NCI-H128 (cell line): Measurements from ENCODE around the gene LDAH.

Experiments used
- DNase-seq: peaks from one replicate; lab custom pipeline; 2025; ENCODE audit not compliant: unreplicated experiment; lab: John Stamatoyannopoulos, UW

LDAH gene

DNA sequence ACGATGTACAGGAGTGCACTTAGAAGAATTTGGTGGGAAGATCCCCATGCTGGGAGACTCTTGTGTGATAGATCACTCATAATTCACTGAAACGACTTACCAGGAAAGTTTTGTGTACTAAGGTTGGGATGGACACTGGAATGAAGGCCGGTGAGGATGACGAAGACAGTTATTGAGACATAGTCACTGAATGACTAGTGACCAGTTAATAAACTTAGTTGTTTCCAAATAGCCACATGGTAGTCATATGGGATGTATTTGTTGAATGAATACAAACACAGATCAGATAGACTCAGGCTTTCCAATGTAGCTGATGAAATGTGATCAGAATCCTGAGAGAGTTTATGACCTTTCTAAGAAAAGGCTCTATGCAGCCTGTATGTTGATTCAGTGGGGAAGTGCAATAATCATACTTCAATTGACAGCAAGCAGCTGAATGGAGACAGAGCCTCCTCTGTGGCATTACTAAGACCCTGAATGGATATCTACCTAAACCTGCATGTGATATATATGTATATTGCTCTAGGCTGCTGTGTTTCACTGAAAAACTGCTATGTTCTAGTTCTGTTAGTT, 135.6 kb downstream of the LDAH start:
- no peak for DNase-seq

DNA sequence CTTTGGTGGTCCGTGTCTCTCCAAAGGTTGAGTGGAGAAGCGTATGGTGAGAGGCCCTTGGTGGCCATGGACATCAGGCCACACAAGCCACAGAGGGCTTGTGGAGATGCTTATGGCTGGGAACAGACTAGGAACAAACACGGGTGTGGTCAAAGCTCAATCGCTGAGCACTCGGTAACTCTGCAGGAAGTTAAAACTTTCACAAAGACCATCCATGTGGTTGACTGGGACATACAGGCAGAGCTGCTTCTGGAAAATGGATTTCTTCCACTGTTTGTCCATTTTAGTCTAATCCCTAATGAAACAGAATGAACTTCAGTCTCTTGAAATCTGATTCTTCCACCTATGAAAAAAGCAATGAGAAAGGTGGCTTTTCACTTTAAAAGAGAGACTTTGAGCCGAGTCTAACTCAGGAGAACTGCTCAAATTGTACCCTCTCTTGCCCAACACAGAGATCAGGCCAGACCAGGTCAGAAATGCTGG, 138.3 kb downstream of the LDAH start:
- DNase-seq: no peak

DNA sequence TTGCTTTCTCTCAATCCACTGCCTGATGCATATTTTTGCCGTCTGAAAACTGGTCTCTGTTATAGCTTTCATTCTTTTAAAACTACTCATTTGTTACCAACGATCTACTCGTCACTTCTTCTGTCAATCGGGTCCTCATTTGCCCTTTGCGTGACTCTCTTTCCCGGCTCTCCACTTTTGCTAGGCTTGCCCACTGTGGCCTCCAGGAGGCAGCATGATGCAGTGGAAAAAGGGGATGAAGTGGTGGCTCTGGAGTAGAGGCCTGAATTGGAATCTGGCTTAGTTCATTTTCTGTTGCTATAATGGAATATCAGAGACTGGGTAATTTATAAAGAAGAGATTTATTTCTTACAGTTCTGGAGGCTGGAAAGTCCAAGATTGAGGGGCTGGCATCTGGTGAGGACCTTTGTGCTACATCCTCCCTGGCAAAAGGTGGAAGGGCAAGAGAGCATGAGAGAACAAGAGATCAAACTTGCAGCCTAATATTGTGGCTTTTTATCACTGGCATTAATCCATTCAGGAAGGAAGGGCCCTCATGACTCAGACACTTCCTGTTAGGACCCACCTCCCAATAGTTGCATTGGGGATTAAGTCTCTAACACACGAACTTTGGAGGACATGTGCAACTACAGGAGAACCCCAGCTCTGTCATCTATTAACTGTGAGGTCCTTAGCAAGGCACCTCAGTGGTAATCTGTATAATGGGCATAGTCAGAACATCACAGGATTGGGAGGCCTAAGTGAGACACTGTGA, 140.6 kb downstream of the LDAH start:
- no peak for DNase-seq

DNA sequence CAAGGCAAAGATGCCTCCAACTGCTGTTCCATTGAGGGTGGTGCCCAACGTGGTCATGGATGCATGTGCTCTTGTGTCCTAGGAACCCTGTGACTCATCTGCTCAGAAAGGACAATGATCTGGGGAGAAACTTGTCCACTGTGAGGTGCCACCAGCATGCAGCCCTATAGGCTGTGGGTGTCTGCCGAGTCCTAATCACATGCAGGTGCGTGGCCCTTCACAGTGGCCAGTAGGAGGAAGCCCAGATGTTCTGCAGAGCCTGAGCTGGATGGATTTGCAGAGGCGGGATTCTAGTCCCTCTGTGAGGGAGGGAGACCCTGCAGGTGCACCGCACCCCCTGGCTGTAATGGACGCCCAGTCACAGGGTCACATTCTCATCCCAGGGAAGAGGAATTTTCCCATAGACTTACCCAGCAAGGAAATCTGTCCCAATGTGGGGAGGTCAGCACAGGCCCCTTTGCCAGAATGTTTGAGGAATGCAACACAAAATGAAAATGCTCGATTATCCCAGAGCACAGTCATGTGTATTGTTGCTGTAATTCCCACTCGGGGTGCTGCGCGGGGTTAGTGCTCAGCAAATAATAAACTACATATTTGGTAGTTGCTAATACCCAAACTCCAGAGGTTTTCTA, 142.0 kb downstream of the LDAH start:
- no peak for DNase-seq

DNA sequence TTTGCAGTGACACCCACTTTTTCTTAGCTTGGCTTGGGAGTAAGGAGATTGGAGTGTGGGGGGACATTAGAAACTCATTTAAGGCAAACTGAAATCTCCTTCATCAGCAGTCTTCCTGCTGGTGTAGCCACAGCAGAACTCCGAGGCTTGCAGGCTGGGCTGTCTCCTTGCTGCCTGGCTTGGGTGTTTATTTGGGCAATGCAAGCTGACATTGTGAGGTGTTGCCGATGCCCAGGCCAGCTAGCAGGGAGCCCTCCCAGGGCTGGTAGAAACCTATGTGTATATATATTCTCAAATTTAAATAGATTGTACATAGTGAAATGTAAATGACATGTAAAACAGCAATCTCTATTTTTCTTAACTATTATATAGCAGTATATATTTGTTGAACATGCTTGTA, 144.1 kb downstream of the LDAH start:
- no peak for DNase-seq

DNA sequence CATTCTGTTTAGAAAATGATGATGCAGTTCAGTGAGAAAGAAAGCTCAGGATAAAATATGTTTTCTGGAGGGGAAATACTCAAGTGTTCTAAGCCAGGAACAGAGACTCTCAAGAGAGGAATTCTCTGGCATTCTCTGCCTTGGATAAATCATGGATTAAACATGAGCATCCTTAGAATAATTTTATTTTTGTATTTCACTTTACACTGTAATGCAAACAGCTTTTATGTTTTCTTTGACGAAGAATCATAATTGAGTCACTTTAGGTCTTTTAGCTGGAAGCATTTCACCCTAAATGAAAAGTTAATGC, 144.9 kb downstream of the LDAH start:
- no peak for DNase-seq

DNA sequence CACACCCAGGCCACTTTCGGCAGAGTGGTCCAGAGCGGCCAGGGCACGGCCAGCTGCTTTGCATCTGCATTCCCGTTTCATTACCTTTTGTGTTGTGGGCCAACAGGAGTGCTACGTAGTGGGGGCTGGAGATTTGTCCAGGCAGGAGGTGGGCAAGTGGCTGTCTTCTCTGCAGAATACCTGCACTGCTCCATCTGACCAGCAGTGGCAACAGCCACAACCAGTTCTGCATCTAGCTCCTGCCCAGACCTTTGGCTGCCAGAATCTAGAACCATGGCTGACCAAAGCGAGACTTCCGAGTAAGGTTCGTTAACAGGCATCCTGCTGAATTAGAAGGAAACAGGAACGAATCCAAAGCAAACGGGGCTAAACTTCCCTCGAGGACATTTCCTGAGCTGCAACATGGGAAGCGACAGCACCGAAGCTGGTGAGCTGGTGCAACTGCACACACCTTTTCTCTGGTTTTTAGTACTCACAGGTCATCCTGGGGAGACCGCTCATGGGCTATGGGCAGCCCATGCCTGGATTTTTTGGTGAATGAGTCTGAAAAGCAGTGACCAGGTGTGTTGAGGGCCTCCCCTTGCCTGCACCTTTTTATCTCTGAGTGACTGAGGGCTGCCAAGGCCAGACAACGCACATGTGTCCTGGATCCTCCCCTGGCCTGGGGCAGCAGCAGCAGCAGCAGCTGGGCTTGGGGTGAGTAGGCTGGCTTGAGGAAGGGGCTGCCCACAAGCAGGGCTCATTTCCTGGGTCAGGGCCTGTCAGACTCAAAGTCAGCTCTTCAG, 145.4 kb downstream of the LDAH start:
- DNase-seq: no peak

DNA sequence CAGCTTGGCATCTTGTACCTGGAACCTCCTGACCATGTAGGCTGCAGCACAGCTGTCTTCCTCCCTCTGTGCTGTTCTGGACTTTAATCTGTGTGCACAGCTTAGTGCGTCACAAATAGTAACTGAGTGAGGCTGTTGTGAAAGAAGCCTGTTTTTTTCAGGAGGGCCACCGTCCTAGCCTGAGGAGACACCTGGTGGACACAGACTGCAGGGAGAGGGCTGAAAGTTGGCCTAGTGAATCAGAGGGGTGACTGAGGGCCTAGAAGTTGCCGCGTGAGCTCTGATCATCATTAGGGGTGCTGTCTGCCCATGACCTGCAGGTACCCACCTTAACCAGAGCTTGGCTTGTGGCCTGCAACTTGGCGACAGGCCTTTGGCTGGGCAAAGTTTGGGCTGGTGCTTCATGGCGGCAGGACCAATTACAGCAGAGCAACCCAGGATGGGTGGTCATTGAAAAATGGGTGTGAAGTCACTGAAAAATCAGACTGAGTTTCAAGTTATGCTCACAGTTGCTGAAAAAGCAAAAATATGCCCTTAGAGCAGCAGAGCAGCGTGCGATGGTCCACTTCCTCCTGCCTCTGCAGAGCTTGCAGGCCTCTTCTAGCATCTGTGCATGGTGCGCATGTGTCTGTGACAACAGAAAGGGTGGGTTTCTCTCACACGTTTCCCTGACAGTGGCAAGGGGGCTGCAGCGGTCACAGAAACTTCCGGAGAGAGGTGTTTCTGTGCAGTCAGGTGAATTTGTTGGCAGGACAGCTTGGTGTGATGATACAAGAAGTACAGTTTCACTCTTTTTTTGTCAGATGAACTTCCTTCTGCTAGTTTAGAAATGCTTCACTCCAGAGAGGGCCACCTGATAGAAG, 146.3 kb downstream of the LDAH start:
- DNase-seq: no peak

DNA sequence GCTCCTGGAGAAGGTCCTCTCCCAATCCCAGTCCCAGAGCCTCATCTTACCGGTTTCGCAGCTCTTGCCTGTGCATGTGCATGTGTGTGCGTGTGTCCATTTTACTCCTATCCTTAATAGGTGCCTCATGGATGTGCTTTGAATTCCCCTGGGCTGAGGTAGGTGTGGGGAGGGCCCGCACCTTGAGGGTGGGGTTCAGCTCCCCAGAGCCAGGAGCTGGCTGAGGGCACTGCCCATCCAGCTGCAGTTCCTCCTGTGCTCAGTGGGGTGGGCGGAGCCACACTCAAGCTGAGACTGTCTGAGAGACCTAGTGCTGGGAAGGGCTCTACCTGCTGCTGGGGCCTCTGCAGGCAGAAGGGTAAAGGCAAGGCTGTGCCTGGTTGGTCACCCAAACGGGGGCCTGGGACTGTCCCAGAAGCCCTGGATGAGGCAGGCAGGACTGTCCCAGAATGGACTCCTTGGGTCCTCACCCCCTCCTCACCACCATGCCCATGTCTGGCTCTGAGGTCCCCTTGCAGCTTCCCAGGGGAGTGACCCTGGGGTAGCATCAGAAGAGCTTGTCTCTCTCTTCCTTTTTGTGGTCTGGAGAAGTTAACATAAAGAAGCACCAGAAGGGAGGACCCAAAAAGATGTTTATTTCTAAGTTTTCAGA, 147.1 kb downstream of the LDAH start:
- DNase-seq: no peak

DNA sequence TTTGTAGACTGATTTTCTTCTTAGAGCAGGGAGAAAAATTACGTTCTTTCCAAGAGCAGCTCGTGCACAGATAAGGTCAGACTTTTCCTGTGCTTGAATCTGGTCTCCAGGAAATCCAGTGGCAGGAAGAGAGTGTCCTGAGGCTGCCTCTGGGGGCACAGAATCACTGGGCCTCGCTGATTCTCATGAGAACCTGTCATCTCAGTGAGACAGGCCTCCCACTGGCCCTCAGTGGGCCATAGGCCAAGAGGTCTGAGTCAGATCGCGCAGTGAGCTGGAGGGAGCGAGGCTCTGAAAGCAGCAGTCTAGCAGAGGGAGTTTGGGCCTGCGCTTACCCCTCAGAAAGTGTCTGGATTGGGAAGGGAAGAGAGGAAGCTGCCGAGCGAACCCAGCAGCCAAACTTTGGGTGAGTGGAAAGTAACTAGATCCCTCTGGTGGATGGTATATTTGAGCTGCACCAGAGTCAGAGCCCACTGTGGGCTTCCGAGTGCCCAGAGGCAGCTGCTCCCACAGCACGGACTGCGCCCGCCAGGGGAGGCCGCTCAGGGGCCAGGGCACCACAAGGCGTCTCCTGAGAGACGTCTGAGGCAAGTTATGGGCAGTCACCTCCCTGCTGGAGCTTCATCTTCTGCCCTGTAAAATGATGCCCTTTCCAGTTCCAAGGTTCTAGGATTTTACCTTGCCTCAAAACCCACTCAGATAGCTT, 147.8 kb downstream of the LDAH start:
- DNase-seq: no peak

DNA sequence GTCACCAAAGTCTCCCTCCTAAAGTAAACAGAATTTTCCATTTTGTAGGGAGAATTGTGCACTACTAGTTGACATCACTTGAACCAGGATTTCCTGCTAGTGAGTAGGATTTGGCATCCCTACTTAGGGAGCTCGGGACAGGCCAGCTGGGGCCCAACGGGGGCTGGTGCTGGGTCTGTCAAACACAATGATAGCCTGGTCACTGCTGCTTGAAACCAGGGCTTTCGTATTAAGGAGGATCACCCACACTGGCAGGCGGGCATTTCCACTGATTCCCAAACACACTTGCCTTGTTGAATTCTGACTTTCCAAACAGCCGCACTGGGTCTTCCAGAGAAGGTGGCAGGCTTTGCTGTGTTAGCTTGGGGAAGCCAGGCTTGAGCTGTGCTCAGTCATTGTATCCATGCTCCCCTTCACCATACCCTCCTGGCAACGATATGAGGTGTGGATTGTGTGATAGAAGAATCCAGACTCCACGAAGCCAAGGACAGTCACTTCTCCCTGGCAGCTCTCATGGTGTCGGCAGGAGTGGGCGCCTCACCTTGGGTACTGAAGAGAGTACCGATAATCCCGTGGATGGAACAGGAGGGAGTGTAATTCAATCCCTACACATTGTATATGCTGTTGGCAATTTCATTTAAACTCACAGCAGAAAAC, 148.5 kb downstream of the LDAH start:
- no peak for DNase-seq

DNA sequence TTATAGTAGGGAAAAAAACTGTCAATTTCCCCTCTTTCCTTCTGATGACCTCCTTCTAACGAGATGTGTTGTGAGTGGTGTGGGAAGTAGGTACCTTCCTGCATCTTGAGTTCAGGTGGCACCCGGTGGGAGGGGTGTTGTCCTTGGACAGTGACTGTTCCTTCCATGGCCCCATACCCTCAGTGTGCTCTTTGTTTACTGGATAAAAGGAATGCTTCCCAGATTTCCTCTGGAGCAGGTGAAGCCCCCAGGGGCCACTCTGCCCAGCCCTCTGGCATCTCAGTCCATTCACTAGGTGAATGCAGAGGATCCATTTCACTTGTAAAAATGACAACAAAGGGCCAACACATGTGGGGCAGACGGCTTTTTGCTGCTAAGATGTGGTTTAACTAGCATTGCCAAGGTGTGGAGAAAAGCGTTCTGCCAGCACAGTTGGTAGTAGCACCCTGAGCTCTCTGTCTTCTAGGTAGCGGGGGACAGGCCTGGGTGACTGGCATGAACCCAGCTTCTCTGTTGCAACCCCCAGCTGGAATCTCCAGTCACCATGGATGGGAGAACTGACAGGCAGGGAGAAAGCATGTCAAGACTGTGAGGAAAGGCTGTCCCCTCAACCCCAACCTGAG, 149.1 kb downstream of the LDAH start:
- DNase-seq: no peak

DNA sequence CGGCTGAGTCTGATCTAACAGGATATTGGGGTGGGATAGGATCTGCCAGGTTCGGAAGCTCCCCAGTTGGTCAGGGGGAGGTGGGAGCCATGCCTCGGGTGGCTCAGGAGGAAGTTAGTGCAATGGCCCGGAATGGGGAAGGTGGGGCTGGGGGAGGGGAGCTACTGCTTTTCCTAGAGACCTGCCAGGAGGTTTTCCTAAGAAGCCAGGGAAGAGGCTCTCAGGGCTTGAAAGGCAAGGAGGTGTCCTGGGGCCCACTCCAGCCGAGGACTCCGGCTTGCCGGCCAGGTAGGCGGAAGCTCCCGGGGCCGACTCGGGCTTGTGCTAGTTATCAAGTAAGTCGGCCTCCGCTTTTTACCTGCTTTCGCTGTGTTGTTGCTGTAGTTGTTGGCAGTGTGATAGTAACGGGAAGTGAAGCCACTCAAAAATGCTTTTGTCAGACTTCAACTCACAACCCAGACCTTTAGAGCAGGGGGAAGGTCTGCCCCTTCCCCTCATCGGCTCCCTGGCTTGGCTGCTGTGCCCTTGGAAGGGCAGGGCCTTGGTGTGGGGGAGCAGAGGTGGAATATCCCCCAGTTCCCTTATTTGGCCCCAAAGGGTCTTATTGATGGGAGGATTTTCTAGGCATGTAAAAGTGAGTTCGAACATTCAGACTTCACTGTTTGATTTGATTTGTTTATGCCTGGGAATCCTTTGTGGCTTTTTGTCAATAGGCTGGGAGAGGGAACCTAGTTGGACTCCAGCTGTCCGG, 150.5 kb downstream of the LDAH start:
- DNase-seq: no peak

DNA sequence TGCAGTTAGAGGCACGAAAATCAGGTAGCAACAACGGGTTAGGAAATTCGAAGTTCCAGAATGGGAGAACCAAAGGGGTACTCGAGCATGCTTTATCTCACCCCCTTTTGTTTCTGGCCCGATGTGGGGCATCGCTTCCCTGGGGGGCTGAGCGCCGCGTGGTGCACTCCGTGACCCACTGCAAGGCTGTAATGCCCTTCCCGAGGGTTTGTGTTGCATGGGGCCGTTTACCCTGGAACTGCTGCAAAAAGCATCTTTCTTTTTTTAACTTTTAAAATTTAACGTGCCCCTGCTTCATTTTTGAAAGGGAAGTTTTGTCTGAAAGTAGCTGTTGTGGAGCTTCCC, 151.2 kb downstream of the LDAH start:
- no peak for DNase-seq

DNA sequence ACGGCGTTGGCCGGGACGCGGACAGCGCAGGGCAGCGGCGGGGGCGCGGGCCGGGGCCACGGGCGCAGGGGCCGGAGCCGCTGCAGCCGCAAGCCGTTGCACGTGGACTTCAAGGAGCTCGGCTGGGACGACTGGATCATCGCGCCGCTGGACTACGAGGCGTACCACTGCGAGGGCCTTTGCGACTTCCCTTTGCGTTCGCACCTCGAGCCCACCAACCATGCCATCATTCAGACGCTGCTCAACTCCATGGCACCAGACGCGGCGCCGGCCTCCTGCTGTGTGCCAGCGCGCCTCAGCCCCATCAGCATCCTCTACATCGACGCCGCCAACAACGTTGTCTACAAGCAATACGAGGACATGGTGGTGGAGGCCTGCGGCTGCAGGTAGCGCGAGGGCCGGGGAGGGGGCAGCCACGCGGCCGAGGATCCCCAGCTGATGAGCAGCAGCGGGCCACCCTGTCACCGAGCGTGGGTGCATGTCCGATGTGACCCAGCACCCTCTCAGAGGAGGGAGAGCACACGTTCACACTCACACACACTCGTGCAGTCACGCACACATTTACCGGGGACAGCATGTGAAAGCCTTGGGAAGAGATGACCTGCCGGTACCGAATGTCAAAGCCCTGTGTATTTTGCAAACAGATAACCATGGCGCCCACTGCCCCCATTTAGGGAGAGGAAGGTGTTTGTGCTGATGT, 151.7 kb downstream of the LDAH start:
- no peak for DNase-seq

DNA sequence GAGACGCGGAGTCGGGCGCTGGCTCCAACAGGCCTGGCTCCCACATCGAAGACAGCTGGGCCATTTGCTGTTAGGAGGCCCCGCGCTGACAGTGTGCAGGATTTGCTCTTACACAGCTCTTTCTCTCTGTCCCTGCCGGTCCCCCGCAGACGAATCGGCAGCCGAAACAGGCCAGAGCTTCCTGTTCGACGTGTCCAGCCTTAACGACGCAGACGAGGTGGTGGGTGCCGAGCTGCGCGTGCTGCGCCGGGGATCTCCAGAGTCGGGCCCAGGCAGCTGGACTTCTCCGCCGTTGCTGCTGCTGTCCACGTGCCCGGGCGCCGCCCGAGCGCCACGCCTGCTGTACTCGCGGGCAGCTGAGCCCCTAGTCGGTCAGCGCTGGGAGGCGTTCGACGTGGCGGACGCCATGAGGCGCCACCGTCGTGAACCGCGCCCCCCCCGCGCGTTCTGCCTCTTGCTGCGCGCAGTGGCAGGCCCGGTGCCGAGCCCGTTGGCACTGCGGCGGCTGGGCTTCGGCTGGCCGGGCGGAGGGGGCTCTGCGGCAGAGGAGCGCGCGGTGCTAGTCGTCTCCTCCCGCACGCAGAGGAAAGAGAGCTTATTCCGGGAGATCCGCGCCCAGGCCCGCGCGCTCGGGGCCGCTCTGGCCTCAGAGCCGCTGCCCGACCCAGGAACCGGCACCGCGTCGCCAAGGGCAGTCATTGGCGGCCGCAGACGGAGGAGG, 152.4 kb downstream of the LDAH start:
- DNase-seq: no peak
